ENCODE data around the gene LIPH.

DNA sequence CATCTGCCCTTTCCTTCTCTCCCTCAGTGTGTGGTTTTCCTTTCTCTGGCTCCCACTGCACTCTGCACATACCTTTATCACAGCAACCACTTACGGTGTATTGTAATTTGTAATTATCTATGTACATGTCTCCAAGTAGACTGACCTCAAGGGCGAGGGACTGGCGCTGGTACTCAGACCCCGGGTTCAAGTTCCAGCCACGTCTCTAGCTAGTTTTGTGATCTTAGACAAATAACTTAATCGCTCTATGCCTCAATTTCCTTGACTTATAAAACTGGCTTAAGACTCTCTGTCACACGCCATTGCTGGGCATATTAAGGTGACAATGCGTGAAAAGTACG is 33.1 kb upstream of the LIPH start:
- TF ChIP-seq CTCF (IDR thresholded peaks at IDR 0.05) (no peak), POLR2A (IDR thresholded peaks at IDR 0.05) (no peak)
